D721Med (cell line): Measurements from ENCODE around the gene UBR1.
"Not testable (repeated sequence)": the region's sequence is repeated elsewhere in the genome, so short reads cannot be mapped to it uniquely, and the experiment has no call there.

ENCODE experiments used
- DNase-seq: peaks from one replicate; pipeline ENCODE4 v3.0.0; 2011; ENCODE audit warnings: low spot score; ENCODE audit not compliant: insufficient read length
- FAIRE-seq: peaks from 2 replicates; lab custom pipeline; 2011; peaks lifted over from hg19 to GRCh38; lab: Jason Lieb, UNC
- TF ChIP-seq, protein P1 (sequence below): IDR thresholded peaks from 2 replicates; pipeline ENCODE4 v1.5.1; 2012; ENCODE audit warnings: mild to moderate bottlenecking, control low read depth; ENCODE audit not compliant: insufficient read depth; ENCODE audit errors: missing control alignments

The UBR1 gene

DNA sequence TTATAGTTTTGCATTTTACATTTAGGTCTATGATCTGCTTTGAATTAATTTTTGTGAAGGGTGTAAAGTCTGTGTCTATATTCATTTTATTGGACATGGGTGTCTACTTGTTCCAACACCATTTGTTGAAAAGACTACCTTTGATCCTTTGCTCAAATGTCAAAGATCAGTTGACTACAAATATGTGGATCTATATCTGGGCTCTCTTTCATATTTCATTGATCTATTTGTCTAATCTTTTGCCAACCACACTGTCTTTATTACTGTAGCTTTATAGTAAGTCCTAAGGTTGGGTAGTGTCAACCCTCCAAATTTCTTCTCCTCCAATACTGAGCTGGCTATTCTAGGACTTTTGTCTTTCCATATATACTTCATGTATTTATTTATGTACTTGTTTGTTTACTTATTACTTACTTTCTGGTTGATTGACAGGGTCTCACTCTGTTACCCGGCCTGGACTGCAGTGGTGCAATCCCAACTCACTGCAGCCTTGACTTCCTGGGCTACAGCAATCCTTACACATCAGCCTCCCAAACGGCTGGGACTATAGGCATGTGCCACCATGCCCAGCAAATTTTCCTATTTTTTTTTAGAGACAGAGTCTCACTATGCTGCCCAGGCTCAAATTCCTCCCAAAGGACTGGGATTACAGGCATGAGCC is 131.5 kb downstream of the UBR1 start:
- DNase-seq, result no peak
- TF ChIP-seq, protein P1, sequence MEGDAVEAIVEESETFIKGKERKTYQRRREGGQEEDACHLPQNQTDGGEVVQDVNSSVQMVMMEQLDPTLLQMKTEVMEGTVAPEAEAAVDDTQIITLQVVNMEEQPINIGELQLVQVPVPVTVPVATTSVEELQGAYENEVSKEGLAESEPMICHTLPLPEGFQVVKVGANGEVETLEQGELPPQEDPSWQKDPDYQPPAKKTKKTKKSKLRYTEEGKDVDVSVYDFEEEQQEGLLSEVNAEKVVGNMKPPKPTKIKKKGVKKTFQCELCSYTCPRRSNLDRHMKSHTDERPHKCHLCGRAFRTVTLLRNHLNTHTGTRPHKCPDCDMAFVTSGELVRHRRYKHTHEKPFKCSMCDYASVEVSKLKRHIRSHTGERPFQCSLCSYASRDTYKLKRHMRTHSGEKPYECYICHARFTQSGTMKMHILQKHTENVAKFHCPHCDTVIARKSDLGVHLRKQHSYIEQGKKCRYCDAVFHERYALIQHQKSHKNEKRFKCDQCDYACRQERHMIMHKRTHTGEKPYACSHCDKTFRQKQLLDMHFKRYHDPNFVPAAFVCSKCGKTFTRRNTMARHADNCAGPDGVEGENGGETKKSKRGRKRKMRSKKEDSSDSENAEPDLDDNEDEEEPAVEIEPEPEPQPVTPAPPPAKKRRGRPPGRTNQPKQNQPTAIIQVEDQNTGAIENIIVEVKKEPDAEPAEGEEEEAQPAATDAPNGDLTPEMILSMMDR, result no peak
- no peak for FAIRE-seq

DNA sequence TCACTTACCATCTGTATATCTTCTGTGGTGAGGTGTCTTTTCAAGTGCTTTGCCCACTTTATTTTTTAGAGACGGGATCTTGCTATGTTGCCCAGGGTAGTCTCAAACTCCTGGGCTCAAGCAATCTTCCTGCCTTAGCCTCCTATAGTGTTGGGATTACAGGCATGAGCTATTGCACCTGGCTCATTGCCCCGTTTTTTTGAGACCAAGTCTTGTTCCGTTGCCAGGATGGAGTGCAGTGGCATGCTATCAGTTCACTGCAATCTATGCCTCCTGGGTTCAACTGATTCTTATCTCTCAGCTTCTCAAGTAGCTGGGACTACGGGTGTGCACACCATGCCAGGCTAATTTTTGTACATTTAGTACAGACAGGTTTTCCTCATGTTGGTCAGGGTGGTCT is 132.7 kb downstream of the UBR1 start:
- TF ChIP-seq, protein P1, result no peak
- no peak for FAIRE-seq
- DNase-seq, result no peak

DNA sequence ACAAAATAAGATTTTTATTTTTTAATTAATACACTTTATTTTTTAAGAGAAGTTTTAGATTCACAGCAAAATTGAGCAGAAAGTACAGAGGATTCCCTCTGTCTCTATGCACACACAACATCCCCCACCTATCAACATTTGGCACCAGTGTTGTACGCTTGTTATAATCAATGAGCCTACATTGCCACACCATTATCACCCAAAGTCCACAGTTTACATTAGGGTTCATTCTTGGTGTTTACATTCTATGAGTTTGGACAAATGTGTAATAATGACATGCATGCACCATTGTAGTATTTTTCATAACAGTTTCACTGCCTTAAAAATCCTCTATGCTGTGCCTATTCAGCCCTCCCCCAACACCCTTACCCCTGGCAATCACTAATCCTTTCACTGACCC is 134.0 kb downstream of the UBR1 start:
- no peak for DNase-seq
- TF ChIP-seq, protein P1, result no peak
- FAIRE-seq, result no peak

DNA sequence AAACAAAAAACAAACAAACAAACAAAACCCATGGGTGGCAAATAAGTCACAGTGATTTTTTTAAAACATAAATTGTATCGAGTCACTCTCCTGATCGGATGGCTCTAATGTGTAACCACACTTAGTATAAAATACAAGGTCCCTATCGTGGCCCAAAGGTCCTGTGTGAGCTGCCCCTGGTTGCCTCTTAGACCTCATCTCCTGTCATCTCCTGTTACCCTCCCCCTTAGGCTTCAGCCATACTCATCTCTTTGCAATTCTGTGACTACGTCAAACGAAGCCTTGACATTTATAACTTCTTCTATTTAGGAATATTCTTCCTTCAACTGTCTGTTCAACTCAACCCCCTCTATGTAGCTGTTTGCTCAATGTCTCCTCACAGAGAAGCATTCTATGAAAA is 141.4 kb downstream of the UBR1 start:
- DNase-seq, result no peak
- no peak for FAIRE-seq
- TF ChIP-seq, protein P1, result no peak

DNA sequence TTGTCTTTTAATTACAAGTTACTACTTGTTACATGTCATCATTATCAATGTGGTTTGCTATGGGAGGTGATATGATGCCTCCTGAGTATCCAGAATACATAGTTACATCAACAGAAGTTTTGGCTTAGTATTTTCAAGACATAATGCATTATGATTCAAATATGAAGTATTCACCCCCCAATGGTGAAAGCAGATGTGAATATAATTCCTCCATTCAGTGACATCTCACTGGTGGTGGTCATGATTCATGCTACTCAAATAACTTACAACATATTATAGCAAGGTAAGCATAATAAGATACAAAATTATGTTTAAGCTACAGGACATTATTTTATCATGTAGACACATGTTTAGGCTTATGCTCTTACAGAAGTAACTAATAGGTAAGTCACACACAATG is 150.3 kb downstream of the UBR1 start:
- no peak for FAIRE-seq
- DNase-seq, result no peak
- TF ChIP-seq, protein P1, result no peak

DNA sequence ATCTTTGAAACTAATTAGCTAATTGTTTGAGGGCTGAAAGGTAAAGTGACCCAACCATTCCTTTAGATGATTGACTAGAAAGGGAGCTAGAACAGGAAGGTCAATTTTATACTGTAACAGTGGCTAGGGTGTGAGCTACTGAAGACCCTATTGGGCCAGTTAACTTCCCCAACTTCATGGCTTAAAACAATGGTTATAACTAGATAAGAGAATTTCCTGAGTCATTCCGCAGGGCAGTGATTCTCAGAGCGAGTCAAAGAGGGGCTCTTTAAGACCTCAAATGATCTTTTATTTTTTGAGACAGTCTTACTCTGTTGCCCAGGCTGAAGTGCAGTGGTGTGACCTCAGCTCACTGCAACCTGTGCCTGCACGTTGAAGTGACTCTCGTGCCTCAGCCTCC is 151.5 kb downstream of the UBR1 start:
- no peak for DNase-seq
- no peak for FAIRE-seq
- TF ChIP-seq, protein P1, result no peak

DNA sequence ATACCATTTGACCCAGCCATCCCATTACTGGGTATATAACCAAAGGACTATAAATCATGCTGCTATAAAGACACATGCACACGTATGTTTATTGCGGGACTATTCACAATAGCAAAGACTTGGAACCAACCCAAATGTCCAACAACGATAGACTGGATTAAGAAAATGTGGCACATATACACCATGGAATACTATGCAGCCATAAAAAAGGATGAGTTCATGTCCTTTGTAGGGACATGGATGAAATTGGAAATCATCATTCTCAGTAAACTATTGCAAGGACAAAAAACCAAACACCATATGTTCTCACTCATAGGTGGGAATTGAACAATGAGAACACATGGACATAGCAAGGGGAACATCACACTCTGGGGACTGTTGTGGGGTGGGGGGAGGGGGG is 156.9 kb downstream of the UBR1 start:
- DNase-seq, FAIRE-seq: not testable (repeated sequence)
